Kasumi-1 (cell line): ENCODE results near the gene TMEM35B.
"Not testable (repeated sequence)": the region's sequence is repeated elsewhere in the genome, so short reads cannot be mapped to it uniquely, and the experiment has no call there.

Experiments used
- DNase-seq, 2 experiments: peaks; one replicate each; lab custom pipeline; 2025; lab: John Stamatoyannopoulos, UW

The TMEM35B gene

DNA sequence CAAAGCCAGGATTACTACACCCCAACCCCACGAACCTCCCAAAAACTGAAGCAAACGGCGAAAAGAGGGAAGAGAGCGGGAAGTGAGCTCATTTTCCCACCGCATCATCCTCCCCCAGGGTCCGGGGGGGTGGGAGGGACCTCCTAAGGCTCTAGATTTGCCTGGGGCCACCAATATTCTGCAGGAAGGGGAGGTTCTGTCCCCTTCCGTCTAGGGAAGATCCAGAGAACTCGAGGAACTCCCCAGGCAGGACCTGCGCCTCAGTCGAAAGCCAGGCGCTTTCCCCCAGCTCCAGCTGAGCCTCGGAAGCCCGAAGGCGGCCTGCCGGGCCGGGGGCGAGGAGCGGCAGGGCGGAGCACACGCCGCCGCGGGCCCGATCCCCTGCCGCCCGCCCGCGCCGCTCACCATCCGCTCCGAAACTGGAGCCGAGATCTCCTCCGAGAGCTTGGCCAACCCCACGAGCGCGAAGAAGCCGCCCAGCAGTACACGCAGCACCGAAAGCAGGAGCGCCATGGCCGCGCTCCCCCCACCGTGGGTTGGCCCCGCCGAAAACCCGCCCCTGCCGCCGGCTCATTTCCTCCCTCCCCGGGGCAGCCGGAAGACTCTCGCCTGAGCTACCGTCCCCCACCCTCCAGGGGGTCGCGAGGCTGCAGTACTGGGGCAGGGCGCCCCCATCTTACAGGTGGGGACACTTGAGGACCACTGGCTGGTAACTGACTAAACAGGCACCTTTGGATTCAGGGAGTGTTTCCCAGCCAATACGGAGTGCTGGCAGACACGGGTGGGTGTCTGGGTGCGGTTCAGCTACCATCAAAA, at the start of gene TMEM35B:
TMEM35B (minus strand) TSS at position 555 of the 816 bp plus-strand sequence; CDS start at position 513, 42 bp downstream.
- peak; percentile 49 to 50 for DNase-seq

DNA sequence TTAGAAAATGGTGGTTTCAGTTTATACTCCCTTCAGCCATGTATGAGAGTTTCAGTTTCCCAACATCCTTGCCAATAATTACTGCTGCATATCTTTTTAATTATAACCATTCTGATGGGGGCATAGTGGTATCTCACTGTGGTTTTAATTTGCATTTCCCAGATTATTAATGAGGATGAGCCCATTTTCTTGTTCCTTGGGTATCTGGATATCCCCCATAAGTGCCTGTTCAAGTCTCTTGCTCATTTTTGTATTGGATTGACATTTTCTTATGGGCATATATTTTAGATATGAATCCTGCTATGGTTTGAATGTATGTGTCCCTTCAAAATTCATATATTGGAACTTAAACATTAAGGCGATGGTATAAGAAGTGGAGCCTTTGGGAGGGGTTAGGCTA, 48.2 kb upstream of the TMEM35B start:
- DNase-seq = no peak

- no peak for DNase-seq
Observed at GRCh38 chr1:35032384-35032739, 47.2 kb upstream of the TMEM35B start.

GRCh38 chr1:35030756-35031446, 45.8 kb upstream of the TMEM35B start:
- DNase-seq = peak; percentile 29 to 49

DNA sequence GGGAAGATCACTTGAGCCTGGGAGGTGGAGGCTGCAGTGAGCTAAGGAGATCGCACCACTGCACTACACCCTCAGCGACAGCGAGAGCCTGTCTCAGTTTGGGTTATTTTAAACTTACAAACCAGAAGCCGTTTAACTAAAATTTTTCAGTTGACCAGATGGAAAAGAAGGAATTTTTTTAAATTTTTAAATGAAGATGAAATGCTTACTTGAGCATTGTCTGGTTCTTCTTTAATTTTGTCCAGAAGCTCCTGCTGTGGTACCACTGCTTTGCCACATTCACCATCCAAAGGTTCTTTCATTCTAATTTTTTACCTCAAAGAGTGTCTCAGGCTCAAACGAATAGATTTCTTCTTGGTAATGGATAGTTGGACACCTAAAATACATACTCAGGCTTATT, 45.2 kb upstream of the TMEM35B start:
- DNase-seq = peak in 1 of 2 experiments; percentile 29

DNA sequence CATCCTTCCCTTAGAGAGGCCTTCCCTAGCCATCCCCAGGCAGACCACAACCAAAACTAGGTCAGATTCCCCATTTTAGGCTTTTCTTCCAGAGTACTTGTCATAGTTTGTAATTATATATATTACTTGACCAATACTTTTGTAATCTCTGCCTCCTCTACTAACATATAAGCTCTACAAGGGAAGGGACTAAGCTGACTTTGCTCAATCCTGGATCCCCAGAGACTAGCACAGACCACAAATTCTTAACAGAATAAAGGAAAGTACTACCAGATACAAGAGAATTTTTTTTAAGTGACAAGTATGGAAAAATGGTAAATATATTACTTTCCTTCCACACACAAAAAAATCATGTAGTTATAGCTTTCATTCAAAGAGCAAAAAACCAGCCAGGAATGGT, 44.6 kb upstream of the TMEM35B start:
- DNase-seq = no peak

- DNase-seq = no peak
Observed at GRCh38 chr1:35016406-35016805, 31.3 kb upstream of the TMEM35B start.

DNA sequence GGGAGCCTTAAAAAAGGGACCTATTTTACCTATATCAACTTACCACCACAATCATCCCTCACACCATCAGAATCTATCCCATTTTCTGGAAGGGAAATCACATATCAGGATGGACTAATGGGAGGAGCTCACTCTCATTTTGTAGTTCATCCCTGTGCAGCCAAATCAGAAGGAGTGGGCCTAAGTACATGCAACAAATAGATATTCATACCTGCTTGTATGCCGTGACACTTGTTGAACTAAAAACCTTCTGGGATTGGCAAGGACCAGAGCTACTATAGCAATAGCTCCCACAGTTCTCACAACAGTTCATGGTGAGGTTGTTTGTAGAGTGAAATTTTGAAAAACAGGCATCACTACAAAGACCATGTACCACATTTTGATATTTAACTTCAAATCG, 29.3 kb upstream of the TMEM35B start:
- no peak for DNase-seq

DNA sequence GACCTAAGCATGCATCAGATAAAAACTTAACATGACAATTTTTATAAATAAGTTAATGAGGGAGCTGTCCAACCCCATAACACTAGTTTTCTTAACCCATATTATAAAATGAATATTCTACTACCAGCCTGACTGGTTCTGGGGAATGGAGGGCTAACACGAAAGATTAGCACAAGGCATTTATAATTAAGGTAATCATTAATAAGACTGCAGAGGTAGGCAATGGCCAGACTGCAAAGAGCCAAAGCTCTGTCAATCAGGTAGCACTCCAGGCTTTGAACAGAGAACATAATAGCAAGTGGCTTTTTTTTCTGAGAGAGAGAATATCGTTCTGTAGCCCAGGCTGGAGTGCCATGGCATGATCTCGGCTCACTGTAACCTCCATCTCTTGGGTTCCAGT, 20.6 kb upstream of the TMEM35B start:
- no peak for DNase-seq

DNA sequence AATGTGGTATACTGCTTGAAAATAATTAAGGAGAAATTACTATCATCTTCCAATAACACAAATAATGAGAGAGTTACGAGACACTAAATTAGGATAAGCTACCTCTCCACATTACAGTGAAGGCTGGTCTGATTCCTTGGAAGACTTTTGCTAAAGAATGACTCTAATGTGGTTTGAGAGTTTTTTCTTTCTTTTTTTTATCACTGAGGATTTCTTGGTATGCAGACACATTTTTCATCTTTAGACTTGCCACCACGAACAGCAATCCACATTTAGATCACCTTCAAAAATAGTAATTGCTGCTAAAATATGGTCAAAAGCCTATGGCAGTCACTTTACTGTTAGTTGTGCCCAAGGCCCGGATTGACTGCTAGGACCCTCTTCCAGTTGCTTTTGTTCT, 16.6 kb upstream of the TMEM35B start:
- no peak for DNase-seq

GRCh38 chr1:34994878-34995277, 9.7 kb upstream of the TMEM35B start:
- DNase-seq = no peak

DNA sequence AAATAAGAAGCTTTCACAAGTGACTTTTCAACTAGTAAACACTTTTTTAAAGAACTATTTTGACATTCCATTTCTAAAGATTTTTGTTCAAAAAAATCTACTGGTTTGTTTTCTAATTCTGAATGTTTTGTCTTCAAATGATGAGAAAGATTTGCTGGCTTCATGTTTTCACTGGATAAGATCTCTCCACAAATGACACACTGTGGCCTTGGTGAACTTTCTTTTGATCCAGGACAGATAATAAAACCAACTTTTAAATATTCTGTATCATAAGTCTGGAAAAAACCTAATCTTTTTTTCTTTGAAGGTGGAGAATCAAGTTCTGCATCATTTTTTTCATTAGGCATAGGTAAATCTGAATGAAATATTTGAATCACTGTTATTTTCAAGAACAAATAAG, 3.4 kb upstream of the TMEM35B start:
- DNase-seq = no peak

DNA sequence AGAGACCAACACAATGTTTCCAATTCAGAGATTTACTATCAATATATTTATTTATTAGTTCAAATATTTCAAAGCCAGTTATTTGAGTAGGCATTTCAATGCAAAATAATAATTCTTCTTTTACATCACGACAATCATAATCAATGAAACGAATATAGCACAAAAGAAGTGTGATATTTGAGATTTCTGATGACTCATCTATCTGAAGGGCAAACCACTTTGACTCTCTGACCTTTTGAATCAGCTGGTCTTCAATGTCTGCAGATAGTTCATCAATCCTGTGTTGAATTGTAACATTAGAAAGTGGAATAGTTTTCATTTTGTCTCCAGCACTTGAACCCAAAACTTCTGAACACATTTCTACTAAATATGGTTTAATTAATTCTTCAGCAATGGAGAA, 3.0 kb upstream of the TMEM35B start:
- no peak for DNase-seq

DNA sequence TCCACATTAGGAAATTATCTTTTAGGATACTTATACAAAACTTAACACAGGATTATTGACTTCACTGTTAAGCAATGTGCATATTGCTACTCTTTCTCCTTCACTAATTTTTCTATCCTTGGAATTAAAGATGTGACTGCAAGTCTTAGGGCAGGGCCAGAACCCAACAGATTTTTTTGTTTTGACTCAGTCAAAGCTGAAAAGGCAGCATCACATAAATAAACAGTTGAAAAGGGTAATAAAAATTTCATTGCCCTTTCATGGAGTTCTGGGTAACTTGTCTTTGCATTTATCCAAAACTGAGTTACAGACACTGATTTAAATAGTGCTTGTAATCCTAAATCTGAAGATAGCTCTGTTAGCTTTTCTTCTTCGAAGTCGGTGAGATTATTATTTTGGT, 1.9 kb upstream of the TMEM35B start:
- DNase-seq = no peak

DNA sequence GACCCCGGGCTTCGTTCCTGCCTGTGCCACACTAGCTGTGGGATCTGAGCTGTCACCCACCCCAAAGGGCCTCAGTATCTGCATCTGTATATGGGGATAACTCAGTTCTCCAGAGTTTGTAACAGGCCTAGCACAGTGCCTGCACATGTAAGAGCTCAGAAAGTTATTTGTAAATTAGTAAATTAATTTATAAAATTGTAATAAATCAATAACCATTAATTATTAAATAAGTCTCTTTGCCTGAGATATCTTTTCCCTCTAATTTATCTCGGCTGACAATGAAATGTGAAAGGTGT, 410 bp upstream of the TMEM35B start:
- DNase-seq = not testable (repeated sequence)

DNA sequence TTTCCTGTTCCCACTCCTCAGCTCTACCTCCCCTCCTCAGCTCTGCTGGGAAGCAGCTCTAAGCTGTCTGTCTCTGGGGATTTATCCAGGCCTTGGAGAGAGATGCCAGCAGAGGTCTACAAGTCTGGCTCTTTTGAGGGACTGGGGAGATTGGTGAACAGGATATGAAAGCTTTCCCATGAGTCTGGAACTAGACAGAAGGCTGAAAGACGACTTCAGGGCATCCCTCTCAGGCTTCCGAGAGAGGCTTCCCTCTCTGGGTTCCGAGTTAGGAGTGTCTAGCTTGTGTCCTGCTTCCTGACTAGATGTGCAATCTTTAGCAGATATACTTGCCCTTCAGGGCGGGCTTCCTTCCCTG, 733 bp downstream of the TMEM35B start:
- peak in 1 of 2 experiments; percentile 45 for DNase-seq

DNA sequence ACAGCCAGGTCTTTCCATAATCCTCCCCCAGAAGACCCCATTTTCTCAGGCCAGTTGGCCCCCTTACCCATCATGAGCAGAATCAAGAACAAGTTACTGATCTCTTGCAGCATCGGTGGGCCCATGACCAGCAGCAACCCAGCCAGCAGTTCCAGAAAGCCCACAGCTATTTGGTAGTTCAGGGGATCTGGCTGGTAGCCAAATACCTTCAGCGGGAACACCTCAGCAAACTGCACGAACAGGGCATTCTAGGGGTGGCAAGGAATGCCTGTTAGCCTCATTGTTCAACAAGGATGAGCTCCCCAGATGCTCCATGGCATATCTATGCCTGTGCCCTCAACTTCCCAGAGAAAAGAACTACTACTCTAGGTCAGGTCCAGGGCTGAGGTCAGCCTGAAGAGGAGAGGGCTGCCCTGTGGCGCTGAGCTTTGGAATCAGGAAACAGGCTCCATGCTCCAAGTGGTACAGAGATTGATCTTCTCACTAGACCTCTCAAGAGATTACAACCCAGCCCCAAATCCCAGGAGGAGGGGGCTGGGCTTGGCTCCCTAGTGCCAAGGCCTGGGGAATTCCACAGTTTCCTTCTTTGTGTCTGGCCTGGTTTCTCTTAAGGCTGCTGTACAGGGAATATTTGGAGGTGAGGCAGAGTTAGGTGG, 1.3 kb downstream of the TMEM35B start:
- DNase-seq = no peak

GRCh38 chr1:34982820-34983376, 2.2 kb downstream of the TMEM35B start:
- DNase-seq = no peak

GRCh38 chr1:34980715-34981114, 4.4 kb downstream of the TMEM35B start:
- no peak for DNase-seq

- no peak for DNase-seq
Observed at GRCh38 chr1:34978921-34979320, 6.2 kb downstream of the TMEM35B start.

DNA sequence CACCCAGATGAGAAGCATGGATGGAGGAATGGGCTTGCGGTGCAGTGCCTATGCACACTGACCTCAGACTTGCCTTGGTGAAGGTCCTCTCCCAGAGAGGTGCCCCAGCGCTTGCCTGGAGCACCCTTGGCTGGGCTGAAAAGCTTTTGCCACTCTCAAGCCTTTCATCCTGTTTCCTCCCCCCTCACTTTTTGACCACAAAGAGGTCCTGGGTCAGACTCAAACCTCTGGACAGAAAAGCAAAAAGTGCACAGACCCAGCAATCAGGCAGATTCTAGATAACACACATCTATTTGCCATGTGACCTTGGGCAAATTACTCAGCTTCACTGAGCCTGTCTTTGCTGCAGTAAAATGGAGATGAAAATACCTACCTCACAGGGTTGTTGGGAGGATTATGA, 7.3 kb downstream of the TMEM35B start:
- no peak for DNase-seq

GRCh38 chr1:34977210-34977471, 8.0 kb downstream of the TMEM35B start:
- DNase-seq = no peak
